NCI-H2171 treated with DMSO at 0.1 percent for 48 hours (cell line): Measurements from ENCODE around the gene KIAA1217.
"Not testable (repeated sequence)": the region's sequence is repeated elsewhere in the genome, so short reads cannot be mapped to it uniquely, and the experiment has no call there.

Experiments used
- DNase-seq: peaks from one replicate; lab custom pipeline; 2025; lab: John Stamatoyannopoulos, UW

Gene KIAA1217

GRCh38 chr10:24442234-24442633, 233.3 kb downstream of the KIAA1217 start:
- DNase-seq, result no peak

GRCh38 chr10:24442641-24443174, 233.8 kb downstream of the KIAA1217 start:
- not testable (repeated sequence) for DNase-seq

GRCh38 chr10:24444337-24444736, 235.4 kb downstream of the KIAA1217 start:
- DNase-seq, result no peak

GRCh38 chr10:24445958-24446357, 237.0 kb downstream of the KIAA1217 start:
- not testable (repeated sequence) for DNase-seq

- no peak for DNase-seq
Measured at GRCh38 chr10:24446739-24447138, 237.8 kb downstream of the KIAA1217 start.

GRCh38 chr10:24448351-24448999, 239.5 kb downstream of the KIAA1217 start:
- DNase-seq, result no peak

- peak; percentile 58 for DNase-seq
Measured at GRCh38 chr10:24449321-24449740, 240.4 kb downstream of the KIAA1217 start.

- DNase-seq, result no peak
Measured at GRCh38 chr10:24449769-24450310, 240.9 kb downstream of the KIAA1217 start.

GRCh38 chr10:24451325-24451820, 242.4 kb downstream of the KIAA1217 start:
- DNase-seq, result no peak

- no peak for DNase-seq
Measured at GRCh38 chr10:24452030-24452429, 243.1 kb downstream of the KIAA1217 start.

GRCh38 chr10:24453404-24453830, 244.5 kb downstream of the KIAA1217 start:
- DNase-seq, result no peak

GRCh38 chr10:24453973-24454372, 245.0 kb downstream of the KIAA1217 start:
- no peak for DNase-seq

- DNase-seq, result no peak
Measured at GRCh38 chr10:24455447-24455846, 246.5 kb downstream of the KIAA1217 start.

- DNase-seq, result no peak
Measured at GRCh38 chr10:24456322-24456721, 247.4 kb downstream of the KIAA1217 start.

GRCh38 chr10:24457661-24458318, 248.9 kb downstream of the KIAA1217 start:
- DNase-seq, result no peak

GRCh38 chr10:24459836-24460235, 250.9 kb downstream of the KIAA1217 start:
- peak; percentile 43 for DNase-seq

GRCh38 chr10:24462291-24462813, 253.4 kb downstream of the KIAA1217 start:
- DNase-seq, result no peak

- peak; percentile 49 for DNase-seq
Measured at GRCh38 chr10:24462889-24463552, 254.1 kb downstream of the KIAA1217 start.

GRCh38 chr10:24463611-24464426, 254.9 kb downstream of the KIAA1217 start:
- DNase-seq, result no peak

- DNase-seq, result peak; percentile 73
Measured at GRCh38 chr10:24465124-24465874, 256.4 kb downstream of the KIAA1217 start.
